Stimulated activated CD4-positive, alpha-beta T cell treated with anti-CD3 and anti-CD28 coated beads, Interleukin-4, amount 100 ng/mL, for 1 hour (primary cell): ENCODE measurements around the gene GIPC1.

Source experiments
- DNase-seq: peaks from one replicate; pipeline ENCODE4 v3.0.0-alpha.2; 2020

Gene GIPC1

GRCh38 chr19:14432791-14433553 is 63.0 kb downstream of the GIPC1 start, which contains the start of gene PKN1:
PKN1 (plus strand) TSS chr19:14433306; CDS start chr19:14433522, 216 bp downstream.
- peak; percentile 68 for DNase-seq

DNA sequence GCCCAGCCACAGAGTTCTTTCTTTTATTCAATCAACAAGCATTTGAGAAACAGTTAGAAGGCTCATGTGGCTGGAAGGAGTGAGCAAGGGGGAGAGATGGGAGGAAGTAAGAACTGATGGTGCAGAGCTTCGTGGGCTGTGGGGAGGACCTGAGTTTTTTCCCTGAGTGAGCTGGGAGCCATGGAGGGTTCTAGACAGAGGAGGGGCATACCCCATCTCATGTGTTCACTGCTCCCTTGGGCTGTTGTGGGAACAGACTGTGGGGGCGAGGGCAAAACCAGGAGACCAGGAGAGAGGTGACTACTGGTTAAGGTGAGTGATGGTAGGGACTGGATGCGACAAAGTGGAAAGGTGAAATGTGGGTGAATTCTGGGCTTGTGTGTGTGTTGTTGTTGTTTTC is 65.2 kb downstream of the GIPC1 start:
- no peak for DNase-seq

DNA sequence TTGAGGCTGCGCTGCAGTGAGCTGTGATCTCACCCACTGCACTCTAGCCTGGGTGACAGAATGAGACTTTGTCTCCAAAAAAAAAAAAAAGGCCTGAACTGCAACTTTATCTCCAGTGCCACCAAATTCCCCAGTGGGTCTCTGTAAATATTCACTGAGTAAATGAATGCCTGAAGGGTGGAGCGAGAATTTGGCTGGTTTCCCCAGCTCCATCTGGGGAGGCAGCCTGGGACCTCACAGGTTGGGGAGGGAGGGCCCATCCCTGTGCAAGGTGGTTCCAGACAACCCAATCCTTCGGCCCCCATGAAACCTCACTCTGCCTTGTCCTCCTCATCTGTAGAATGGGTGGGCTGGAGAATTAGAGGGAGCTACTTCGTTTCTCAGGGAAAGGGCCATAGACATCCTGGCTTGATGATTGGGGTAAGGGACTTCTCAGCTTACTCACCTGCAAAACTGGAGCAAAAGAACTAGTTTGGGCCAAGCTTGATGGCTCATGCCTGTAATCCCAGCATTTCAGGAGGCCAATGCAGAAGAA is 67.0 kb downstream of the GIPC1 start:
- no peak for DNase-seq
